Upper lobe of left lung (tissue), 6 donors: ENCODE data around the gene CAV1. TPM values are rescaled to one million over a fixed set of nuclear protein-coding genes. Genes with fewer than 3 reads are reported as not detected.
A peak's percentile ranks its signal among the peaks of the same experiment; 100 is the strongest.

Experiments used
- ATAC-seq, 2 donors: fragments of 200-7000 bp; cut with Tn5 transposase; one replicate each; pipeline ENCODE4 v1.9.1; 2022; ENCODE audit warnings: mild to moderate bottlenecking in 2 of 2, moderate library complexity in 2 of 2; ENCODE audit not compliant: low FRiP score in 2 of 2
- DNase-seq, 2 donors: peaks; one replicate each; pipeline ENCODE4 v3.0.0-alpha.2; 2019 to 2020
- H3K27ac ChIP-seq, 4 donors: fragments of 200-600 bp; sonication (generic); one replicate each; pipeline ENCODE4 v1.5.1; 2016 to 2019
- H3K27me3 ChIP-seq, 4 donors: fragments of 200-600 bp; sonication (generic); one replicate each; pipeline ENCODE4 v1.5.1; 2017 to 2019
- H3K36me3 ChIP-seq, 4 donors: fragments of 200-600 bp; sonication (generic); one replicate each; pipeline ENCODE4 v1.5.1; 2016 to 2019
- H3K4me1 ChIP-seq, 4 donors: fragments of 200-600 bp; sonication (generic); one replicate each; pipeline ENCODE4 v1.5.1; 2018 to 2019
- H3K4me3 ChIP-seq, 4 donors: fragments of 200-600 bp; sonication (generic); one replicate each; pipeline ENCODE4 v1.5.1; 2017 to 2019; ENCODE audit warnings: mild to moderate bottlenecking in 2 of 4, moderate library complexity in 1 of 4
- H3K9me3 ChIP-seq, 4 donors: fragments of 200-600 bp; sonication (generic); one replicate each; pipeline ENCODE4 v1.5.1; 2018 to 2019
- EP300 ChIP-seq, 4 donors: sonication (generic); formaldehyde crosslinking; IDR thresholded peaks; one replicate each; pipeline ENCODE4 v1.5.1; 2017; ENCODE audit warnings: antibody characterized with exemption in 4 of 4, control low read depth in 2 of 4
- POLR2A ChIP-seq, 4 donors: fragments of 450-650 bp; IDR thresholded peaks; one replicate each; pipeline ENCODE4 v1.5.1; 2016 to 2017; ENCODE audit warnings: antibody characterized with exemption in 4 of 4, mild to moderate bottlenecking in 2 of 4
- POLR2AphosphoS5 ChIP-seq, 2 donors: sonication (generic); formaldehyde crosslinking; IDR thresholded peaks; one replicate each; pipeline ENCODE4 v1.5.1; 2017; ENCODE audit warnings: antibody characterized with exemption in 2 of 2
- WGBS, 2 donors: methylation state at CpG; one replicate each; pipeline ENCODE4 v1.1.5; 2017 to 2018; 5-methylcytosine and 5-hydroxymethylcytosine counted together
- total RNA-seq, 6 donors: library from RNA; depleted of rRNA in 4 of 6; stranded (reverse); fragments of >200 nt in 4 of 6; gene quantifications; one replicate each; pipeline versions ENCODE4 v1.1.0 to v1.2.1, GENCODE V29; 2016 to 2021
- TF ChIP-seq, protein P1 (sequence below), 6 experiments: fragments of 450-650 bp in 4 of 6; fragments of 200-600 bp in 2 of 6; sonication (generic) in 2 of 6; IDR thresholded peaks; one replicate each; pipeline ENCODE4 v1.5.1; 2016 to 2019; ENCODE audit warnings: antibody characterized with exemption in 6 of 6
- donor health status: DM: no; HTN: no; CAD: no; lungs with moderate emphysema.
- donor health status: DM: no; HTN: yes; CAD: no; lungs with severe emphysema.

Gene CAV1
- total RNA-seq, 6 donors from 2014 or later, result 207 to 951 (median 552) TPM

DNA sequence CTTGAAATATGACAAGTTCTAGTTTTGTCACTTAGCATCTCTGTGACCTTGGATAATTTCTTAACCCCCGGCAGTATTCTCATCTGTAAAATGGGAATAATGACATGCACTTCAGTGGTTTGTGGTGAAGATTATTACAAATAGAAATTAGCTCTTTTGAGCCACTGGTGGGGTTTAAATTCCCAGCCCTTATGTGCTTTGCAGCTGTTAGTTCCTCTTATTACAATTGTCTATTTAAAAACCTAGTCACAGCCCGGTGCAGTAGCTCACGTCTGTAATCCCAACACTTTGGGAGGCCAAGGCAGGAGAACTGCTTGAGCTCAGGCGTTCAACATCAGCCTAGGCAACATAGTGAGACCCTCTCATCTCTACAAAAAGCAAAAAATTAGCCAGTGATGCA is 30.1 kb downstream of the CAV1 start:
- peak overlapping the region in 1 of 4 donors; percentile 48 for H3K27ac ChIP-seq
- TF ChIP-seq, protein P1, sequence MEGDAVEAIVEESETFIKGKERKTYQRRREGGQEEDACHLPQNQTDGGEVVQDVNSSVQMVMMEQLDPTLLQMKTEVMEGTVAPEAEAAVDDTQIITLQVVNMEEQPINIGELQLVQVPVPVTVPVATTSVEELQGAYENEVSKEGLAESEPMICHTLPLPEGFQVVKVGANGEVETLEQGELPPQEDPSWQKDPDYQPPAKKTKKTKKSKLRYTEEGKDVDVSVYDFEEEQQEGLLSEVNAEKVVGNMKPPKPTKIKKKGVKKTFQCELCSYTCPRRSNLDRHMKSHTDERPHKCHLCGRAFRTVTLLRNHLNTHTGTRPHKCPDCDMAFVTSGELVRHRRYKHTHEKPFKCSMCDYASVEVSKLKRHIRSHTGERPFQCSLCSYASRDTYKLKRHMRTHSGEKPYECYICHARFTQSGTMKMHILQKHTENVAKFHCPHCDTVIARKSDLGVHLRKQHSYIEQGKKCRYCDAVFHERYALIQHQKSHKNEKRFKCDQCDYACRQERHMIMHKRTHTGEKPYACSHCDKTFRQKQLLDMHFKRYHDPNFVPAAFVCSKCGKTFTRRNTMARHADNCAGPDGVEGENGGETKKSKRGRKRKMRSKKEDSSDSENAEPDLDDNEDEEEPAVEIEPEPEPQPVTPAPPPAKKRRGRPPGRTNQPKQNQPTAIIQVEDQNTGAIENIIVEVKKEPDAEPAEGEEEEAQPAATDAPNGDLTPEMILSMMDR (IDR thresholded peaks at IDR 0.05), result no peak
- TF ChIP-seq EP300 (IDR thresholded peaks at IDR 0.05) (no peak), POLR2AphosphoS5 (IDR thresholded peaks at IDR 0.05) (no peak), POLR2A (IDR thresholded peaks at IDR 0.05) (no peak)
- H3K9me3 ChIP-seq, result no peaks in the 10 kb centered on the region
- H3K36me3 ChIP-seq, result peaks cover 0 to 46% (median 9%) of the 10 kb centered on the region in 4 donors
- H3K4me3 ChIP-seq, result no peak overlapping the region
- H3K4me1 ChIP-seq, result peaks cover 12 to 23% (median 16%) of the 10 kb centered on the region in 4 donors
- WGBS, 2 donors, result 72 to 75% methylated on average over 4 of the region's 4 CpGs
- no peak for DNase-seq
- ATAC-seq, result no peak
- no peaks in the 10 kb centered on the region for H3K27me3 ChIP-seq

DNA sequence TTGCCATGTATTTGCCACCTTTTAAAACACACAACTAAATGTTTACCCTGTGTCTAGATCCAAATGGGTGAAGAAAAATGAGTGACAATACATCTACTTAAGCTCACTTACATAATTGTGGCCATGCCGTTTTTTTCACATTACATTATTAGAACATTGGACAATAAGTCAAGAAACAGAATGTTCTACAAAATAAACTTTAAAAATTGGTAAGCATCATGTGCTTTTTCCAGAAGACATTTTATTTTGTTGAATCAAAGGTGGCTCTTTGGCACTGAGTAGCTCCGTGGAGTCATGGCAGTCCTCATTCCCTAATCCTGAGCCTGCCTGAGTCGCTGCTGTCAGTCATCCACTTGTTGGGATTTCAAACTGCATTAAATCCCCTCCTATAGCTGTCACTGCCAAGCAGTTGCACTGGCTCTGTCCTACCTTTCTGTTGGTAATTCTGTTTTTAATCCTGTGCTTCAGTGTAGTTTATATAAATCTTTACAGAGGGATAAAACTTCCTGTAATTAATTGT is 32.3 kb downstream of the CAV1 start:
- DNase-seq, result no peak
- Histone ChIP-seq H3K27me3 (no peaks in the 10 kb centered on the region), H3K27ac (peak overlapping the region in 1 of 4 donors; percentile 44), H3K36me3 (peaks cover 0 to 35% (median 16%) of the 10 kb centered on the region in 4 donors), H3K4me1 (peaks cover 9 to 23% (median 18%) of the 10 kb centered on the region in 4 donors), H3K4me3 (no peak overlapping the region), H3K9me3 (no peaks in the 10 kb centered on the region)
- TF ChIP-seq POLR2AphosphoS5 (IDR thresholded peaks at IDR 0.05) (no peak), EP300 (IDR thresholded peaks at IDR 0.05) (no peak), POLR2A (IDR thresholded peaks at IDR 0.05) (no peak)
- TF ChIP-seq, protein P1 (IDR thresholded peaks at IDR 0.05), result no peak
- ATAC-seq, result no peak
- 57 to 72% methylated on average over 3 of the region's 3 CpGs for WGBS, 2 donors

DNA sequence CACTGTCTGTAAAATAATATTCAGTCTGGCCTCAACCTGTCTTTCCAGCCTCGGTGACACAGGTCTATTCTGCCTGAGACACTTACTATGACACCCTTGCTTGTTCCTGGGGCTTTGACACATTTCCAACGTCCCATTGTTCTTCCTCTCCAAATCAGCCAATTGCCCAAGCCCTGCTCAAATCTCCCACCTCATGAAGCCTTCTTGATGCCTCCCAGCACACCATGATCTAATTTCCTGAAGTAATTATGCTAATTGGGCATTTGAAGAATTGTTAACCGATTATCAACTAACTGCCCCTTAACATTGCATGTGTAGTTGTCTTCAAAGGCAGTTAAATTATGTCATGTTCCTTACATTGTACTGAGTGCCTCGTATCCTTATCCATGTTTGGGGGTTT is 33.1 kb downstream of the CAV1 start:
- peak overlapping the region in 2 of 4 donors; percentile 44 for H3K27ac ChIP-seq
- peaks cover 3 to 23% (median 18%) of the 10 kb centered on the region in 4 donors for H3K4me1 ChIP-seq
- H3K4me3 ChIP-seq, result no peak overlapping the region
- no peaks in the 10 kb centered on the region for H3K9me3 ChIP-seq
- H3K36me3 ChIP-seq, result peaks cover 0 to 32% (median 16%) of the 10 kb centered on the region in 4 donors
- WGBS, 2 donors, result 73 to 74% methylated on average over 4 of the region's 4 CpGs
- DNase-seq (no peak), ATAC-seq (no peak)
- no peaks in the 10 kb centered on the region for H3K27me3 ChIP-seq
- TF ChIP-seq, protein P1 (IDR thresholded peaks at IDR 0.05), result no peak
- TF ChIP-seq POLR2AphosphoS5 (IDR thresholded peaks at IDR 0.05), result no peak
- no peak for TF ChIP-seq EP300 (IDR thresholded peaks at IDR 0.05)
- no peak for TF ChIP-seq POLR2A (IDR thresholded peaks at IDR 0.05)

DNA sequence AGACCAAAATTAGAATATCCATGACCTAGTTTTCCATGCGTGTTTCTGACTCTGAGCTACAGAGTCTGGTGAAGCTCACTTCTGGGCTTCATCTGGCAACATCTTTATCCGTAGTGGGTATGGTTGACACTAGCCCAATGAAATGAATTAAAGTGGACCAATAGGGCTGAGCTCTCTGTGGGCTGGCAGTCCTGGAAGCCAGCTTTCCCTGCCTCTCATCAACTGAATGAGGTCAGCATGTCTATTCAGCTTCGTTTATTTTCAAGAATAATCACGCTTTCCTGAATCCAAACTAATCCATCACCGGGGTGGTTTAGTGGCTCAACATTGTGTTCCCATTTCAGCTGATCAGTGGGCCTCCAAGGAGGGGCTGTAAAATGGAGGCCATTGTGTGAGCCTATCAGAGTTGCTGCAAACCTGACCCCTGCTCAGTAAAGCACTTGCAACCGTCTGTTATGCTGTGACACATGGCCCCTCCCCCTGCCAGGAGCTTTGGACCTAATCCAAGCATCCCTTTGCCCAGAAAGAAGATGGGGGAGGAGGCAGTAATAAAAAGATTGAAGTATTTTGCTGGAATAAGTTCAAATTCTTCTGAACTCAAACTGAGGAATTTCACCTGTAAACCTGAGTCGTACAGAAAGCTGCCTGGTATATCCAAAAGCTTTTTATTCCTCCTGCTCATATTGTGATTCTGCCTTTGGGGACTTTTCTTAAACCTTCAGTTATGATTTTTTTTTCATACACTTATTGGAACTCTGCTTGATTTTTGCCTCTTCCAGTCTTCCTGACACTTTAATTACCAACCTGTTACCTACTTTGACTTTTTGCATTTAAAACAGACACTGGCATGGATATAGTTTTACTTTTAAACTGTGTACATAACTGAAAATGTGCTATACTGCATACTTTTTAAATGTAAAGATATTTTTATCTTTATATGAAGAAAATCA is 35.5 kb downstream of the CAV1 start:
- TF ChIP-seq POLR2A (IDR thresholded peaks at IDR 0.05) (no peak), POLR2AphosphoS5 (IDR thresholded peaks at IDR 0.05) (no peak), EP300 (IDR thresholded peaks at IDR 0.05) (no peak)
- TF ChIP-seq, protein P1 (IDR thresholded peaks at IDR 0.05), result no peak
- no peaks in the 10 kb centered on the region for H3K9me3 ChIP-seq
- no peak for DNase-seq
- H3K4me3 ChIP-seq, result no peak overlapping the region
- peaks cover 0 to 27% (median 16%) of the 10 kb centered on the region in 4 donors for H3K36me3 ChIP-seq
- H3K4me1 ChIP-seq, result peaks cover 0 to 12% (median 2%) of the 10 kb centered on the region in 4 donors
- peak overlapping the region in 2 of 4 donors; percentile 7 to 32 for H3K27ac ChIP-seq
- WGBS, 2 donors, result 63 to 67% methylated on average over 7 of the region's 7 CpGs
- ATAC-seq, result no peak
- H3K27me3 ChIP-seq, result no peaks in the 10 kb centered on the region
